HepG2 (cell line): ENCODE data around the gene EFL1.
"Not testable (repeated sequence)": the region's sequence is repeated elsewhere in the genome, so short reads cannot be mapped to it uniquely, and the experiment has no call there.

Source experiments
- KAT7 ChIP-seq: IDR thresholded peaks from 2 replicates; pipeline ENCODE4 v1.6.1; 2018; ENCODE audit warnings: borderline replicate concordance, missing compliant biosample characterization
- NFE2L1 ChIP-seq: sonication (generic); formaldehyde crosslinking; IDR thresholded peaks from 2 replicates; pipeline ENCODE4 v1.4.0; 2020; ENCODE audit warnings: missing genetic modification reagents, mild to moderate bottlenecking, borderline replicate concordance
- RAD21 ChIP-seq: fragments of 450-650 bp; formaldehyde crosslinking; IDR thresholded peaks from 2 replicates; pipeline ENCODE4 v1.5.0; 2020; ENCODE audit warnings: mild to moderate bottlenecking
- SRSF9 ChIP-seq: fragments of 200-400 bp; formaldehyde crosslinking; IDR thresholded peaks from 2 replicates; pipeline ENCODE4 v1.6.1; 2018; ENCODE audit warnings: borderline replicate concordance, mild to moderate bottlenecking, low read depth, low read length; ENCODE audit not compliant: insufficient read depth, poor library complexity, severe bottlenecking
- ZNF235 ChIP-seq: sonication (generic); formaldehyde crosslinking; IDR thresholded peaks from 2 replicates; pipeline ENCODE4 v1.8.1; 2023; ENCODE audit warnings: mild to moderate bottlenecking, missing genetic modification reagents, borderline replicate concordance
- ZNF577 ChIP-seq: sonication (generic); formaldehyde crosslinking; IDR thresholded peaks from 2 replicates; pipeline ENCODE4 v1.4.0; 2020; ENCODE audit warnings: mild to moderate bottlenecking, low read depth, missing genetic modification reagents, borderline replicate concordance
- TF ChIP-seq, protein P1 (sequence below): sonication (generic); formaldehyde crosslinking; IDR thresholded peaks from 2 replicates; pipeline ENCODE4 v1.4.0; 2020; ENCODE audit warnings: mild to moderate bottlenecking, missing genetic modification reagents
- TF ChIP-seq, protein P2 (sequence below): IDR thresholded peaks from 2 replicates; pipeline ENCODE4 v1.6.1; 2012; ENCODE audit warnings: inconsistent platforms

DNA sequence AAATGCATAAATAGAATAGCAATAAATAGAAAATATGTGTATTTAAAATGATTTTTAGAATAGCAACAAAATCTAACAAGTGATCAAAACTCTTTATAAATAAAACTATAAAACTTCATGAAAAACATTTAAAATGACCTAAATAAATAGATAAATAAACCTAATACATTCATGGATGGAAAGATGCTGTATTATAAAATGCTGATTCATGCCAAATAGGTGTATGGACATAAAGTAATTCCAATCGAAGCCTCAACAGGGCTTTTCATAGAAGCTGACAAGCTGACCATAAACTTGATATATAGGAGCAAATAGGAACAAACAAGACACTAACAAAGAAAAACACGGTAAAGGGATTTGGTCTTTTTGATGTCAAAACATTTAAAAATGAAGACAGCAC, 46.4 kb downstream of the EFL1 start:
- TF ChIP-seq ZNF577 (CRISPR knock-in tag); RAD21 (CRISPR knock-in tag); KAT7; SRSF9; NFE2L1 (CRISPR knock-in tag); ZNF235 (CRISPR knock-in tag): not testable (repeated sequence)
- TF ChIP-seq, protein P1, sequence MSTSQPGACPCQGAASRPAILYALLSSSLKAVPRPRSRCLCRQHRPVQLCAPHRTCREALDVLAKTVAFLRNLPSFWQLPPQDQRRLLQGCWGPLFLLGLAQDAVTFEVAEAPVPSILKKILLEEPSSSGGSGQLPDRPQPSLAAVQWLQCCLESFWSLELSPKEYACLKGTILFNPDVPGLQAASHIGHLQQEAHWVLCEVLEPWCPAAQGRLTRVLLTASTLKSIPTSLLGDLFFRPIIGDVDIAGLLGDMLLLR (CRISPR knock-in tag), result not testable (repeated sequence)
- TF ChIP-seq, protein P2, sequence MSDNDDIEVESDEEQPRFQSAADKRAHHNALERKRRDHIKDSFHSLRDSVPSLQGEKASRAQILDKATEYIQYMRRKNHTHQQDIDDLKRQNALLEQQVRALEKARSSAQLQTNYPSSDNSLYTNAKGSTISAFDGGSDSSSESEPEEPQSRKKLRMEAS, result not testable (repeated sequence)
